Measurements from ENCODE around the gene TMSB10.

GRCh38 chr2:84858123-84858522 lies 47.3 kb upstream of the TMSB10 start:
- TF ChIP-seq EZH2 (IDR thresholded peaks at IDR 0.05; ENCODE audit: low read length, unreplicated experiment): no peak
- peak; percentile 52 for TF ChIP-seq CTCF (conservative IDR thresholded peaks at IDR 0.05; ENCODE audit: low read depth, low read length)

All from PC-3 (cell line).